ENCODE data around the gene GPR156.

- no peak for TF ChIP-seq POLR2A (IDR thresholded peaks at IDR 0.05; ENCODE audit: borderline replicate concordance, extremely low read depth, insufficient read depth, insufficient read length)
- TF ChIP-seq CTCF (IDR thresholded peaks at IDR 0.05 in 2 of 3, conservative IDR thresholded peaks at IDR 0.05 in 1 of 3; ENCODE audit: borderline replicate concordance in 1 of 3, insufficient read depth in 1 of 3, low read depth in 2 of 3, low read length in 2 of 3) = no peak
- TF ChIP-seq JUND (IDR thresholded peaks at IDR 0.05) = no peak
- no peak for TF ChIP-seq EZH2 (IDR thresholded peaks at IDR 0.05)
- no peak for TF ChIP-seq POLR2AphosphoS5 (IDR thresholded peaks at IDR 0.05; ENCODE audit: low read depth, low read length)
- TF ChIP-seq TCF7L2 (IDR thresholded peaks at IDR 0.05; ENCODE audit: borderline replicate concordance, extremely low read depth, insufficient read depth, insufficient read length) = no peak
- no peak for TF ChIP-seq SRF (IDR thresholded peaks at IDR 0.05; ENCODE audit: low read depth)
- TF ChIP-seq MAX (IDR thresholded peaks at IDR 0.05) = no peak
- TF ChIP-seq SP1 (IDR thresholded peaks at IDR 0.05; ENCODE audit: low read depth) = no peak
- TF ChIP-seq ZNF274 (IDR thresholded peaks at IDR 0.05; ENCODE audit: low read depth, low read length) = no peak
- no peak for TF ChIP-seq YY1 (IDR thresholded peaks at IDR 0.05; ENCODE audit: extremely low read depth, insufficient replicate concordance, low read depth, low read length)
These were observed 133.2 kb downstream of the GPR156 start for GRCh38 chr3:120151791-120152190.
